Smooth muscle cell (in vitro differentiated cells): Measurements from ENCODE around the gene PDSS2. TPM values are rescaled to one million over a fixed set of nuclear protein-coding genes. Genes with fewer than 3 reads are reported as not detected.

ENCODE experiments used
- DNase-seq: peaks from one replicate; lab custom pipeline; 2025; ENCODE audit not compliant: unreplicated experiment; lab: John Stamatoyannopoulos, UW
- H2AFZ ChIP-seq: fragments of 200-600 bp; sonication (generic); 2 replicates; pipeline ENCODE4 v1.6.0; 2016; ENCODE audit warnings: antibody characterized with exemption, low read depth, mild to moderate bottlenecking
- H3F3A ChIP-seq: fragments of 200-600 bp; sonication (generic); 2 replicates; pipeline ENCODE4 v1.6.0; 2017; ENCODE audit warnings: antibody characterized with exemption, low read depth
- H3K27ac ChIP-seq: fragments of 200-600 bp; sonication (generic); 2 replicates; pipeline ENCODE4 v1.5.1; 2016; ENCODE audit warnings: low read depth, mild to moderate bottlenecking
- H3K27me3 ChIP-seq: fragments of 200-600 bp; sonication (generic); 2 replicates; pipeline ENCODE4 v1.6.1; 2016; ENCODE audit warnings: low read depth, mild to moderate bottlenecking
- H3K36me3 ChIP-seq: fragments of 200-600 bp; sonication (generic); 2 replicates; pipeline ENCODE4 v1.5.1; 2016; ENCODE audit warnings: low read depth
- H3K4me1 ChIP-seq: fragments of 200-600 bp; sonication (generic); 2 replicates; pipeline ENCODE4 v1.5.1; 2016; ENCODE audit warnings: low read depth
- H3K4me2 ChIP-seq: fragments of 200-600 bp; sonication (generic); 2 replicates; pipeline ENCODE4 v1.6.0; 2016; ENCODE audit warnings: mild to moderate bottlenecking
- H3K4me3 ChIP-seq: fragments of 200-600 bp; sonication (generic); 2 replicates; pipeline ENCODE4 v1.5.1; 2016; ENCODE audit warnings: mild to moderate bottlenecking
- H3K79me2 ChIP-seq: fragments of 200-600 bp; sonication (generic); 2 replicates; pipeline ENCODE4 v1.6.0; 2016; ENCODE audit warnings: low read depth, mild to moderate bottlenecking
- H3K9ac ChIP-seq: fragments of 200-600 bp; sonication (generic); 2 replicates; pipeline ENCODE4 v1.6.0; 2016; ENCODE audit warnings: low read depth
- H3K9me3 ChIP-seq: fragments of 200-600 bp; sonication (generic); replicated peaks from 2 replicates; pipeline ENCODE4 v1.5.1; 2016; ENCODE audit warnings: low read depth
- H4K20me1 ChIP-seq: fragments of 200-600 bp; sonication (generic); 2 replicates; pipeline ENCODE4 v1.6.0; 2016; ENCODE audit warnings: low read depth
- WGBS: methylation state at CpG from one replicate; pipeline ENCODE4 v1.1.7; 2016; ENCODE audit warnings: low lambda C conversion rate; 5-methylcytosine and 5-hydroxymethylcytosine counted together
- polyA plus RNA-seq: library from polyadenylated mRNA; unstranded; fragments of >200 nt; fragmentation: Nextera tagmentation; extraction: Ambion mirVana; gene quantifications from 2 replicates; pipeline ENCODE4 v1.2.1, GENCODE V29; 2016
- total RNA-seq: library from RNA; depleted of rRNA; stranded (reverse); fragments of >200 nt; gene quantifications from 2 replicates; pipeline ENCODE4 v1.2.3, GENCODE V29; 2014
- TF ChIP-seq, protein P1 (sequence below): fragments of 200-600 bp; sonication (generic); IDR thresholded peaks from 2 replicates; pipeline ENCODE4 v1.5.1; 2017; ENCODE audit warnings: borderline replicate concordance, mild to moderate bottlenecking, antibody characterized with exemption; ENCODE audit not compliant: insufficient read depth, poor library complexity, severe bottlenecking

PDSS2 gene
- total and polyA plus RNA-seq, 2 experiments from 2014 or later, result 12.8 to 15.5 TPM

DNA sequence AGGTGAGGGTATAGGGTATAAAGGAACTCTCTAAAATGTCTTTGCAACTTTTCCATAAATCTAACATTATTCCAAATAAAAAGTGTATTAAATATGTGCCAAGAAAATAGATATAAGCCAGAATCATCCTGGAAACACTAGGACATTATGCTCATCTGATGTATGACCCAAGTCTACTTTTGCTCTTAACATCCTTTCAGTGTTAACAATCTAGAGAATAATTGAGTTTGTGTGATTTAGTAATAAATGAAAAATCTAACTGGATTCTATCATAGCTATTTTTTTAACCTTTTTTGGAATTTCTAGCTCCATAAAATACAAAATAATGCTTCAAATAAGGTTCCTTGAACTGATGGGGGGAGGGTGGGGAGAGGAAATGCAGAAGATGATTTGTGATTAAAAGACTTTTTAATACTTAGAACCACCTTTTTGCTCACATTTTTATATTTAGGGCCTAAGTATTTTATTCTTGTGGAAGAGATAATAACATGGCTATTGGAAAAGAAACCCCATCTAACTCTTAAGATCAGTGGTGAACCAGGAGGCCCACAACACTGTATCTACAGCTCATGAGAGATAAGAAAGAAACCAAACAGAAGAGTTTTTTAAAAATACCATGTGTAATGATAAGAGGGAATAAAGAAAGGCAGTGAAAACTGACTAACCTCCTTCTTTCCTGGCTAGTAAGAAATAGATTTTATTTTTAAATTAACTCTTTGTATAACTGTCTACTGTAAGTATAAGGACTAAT lies 68.5 kb downstream of the PDSS2 start:
- TF ChIP-seq, protein P1, sequence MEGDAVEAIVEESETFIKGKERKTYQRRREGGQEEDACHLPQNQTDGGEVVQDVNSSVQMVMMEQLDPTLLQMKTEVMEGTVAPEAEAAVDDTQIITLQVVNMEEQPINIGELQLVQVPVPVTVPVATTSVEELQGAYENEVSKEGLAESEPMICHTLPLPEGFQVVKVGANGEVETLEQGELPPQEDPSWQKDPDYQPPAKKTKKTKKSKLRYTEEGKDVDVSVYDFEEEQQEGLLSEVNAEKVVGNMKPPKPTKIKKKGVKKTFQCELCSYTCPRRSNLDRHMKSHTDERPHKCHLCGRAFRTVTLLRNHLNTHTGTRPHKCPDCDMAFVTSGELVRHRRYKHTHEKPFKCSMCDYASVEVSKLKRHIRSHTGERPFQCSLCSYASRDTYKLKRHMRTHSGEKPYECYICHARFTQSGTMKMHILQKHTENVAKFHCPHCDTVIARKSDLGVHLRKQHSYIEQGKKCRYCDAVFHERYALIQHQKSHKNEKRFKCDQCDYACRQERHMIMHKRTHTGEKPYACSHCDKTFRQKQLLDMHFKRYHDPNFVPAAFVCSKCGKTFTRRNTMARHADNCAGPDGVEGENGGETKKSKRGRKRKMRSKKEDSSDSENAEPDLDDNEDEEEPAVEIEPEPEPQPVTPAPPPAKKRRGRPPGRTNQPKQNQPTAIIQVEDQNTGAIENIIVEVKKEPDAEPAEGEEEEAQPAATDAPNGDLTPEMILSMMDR, result no peak
- no peak overlapping the region for H3K4me3 ChIP-seq

DNA sequence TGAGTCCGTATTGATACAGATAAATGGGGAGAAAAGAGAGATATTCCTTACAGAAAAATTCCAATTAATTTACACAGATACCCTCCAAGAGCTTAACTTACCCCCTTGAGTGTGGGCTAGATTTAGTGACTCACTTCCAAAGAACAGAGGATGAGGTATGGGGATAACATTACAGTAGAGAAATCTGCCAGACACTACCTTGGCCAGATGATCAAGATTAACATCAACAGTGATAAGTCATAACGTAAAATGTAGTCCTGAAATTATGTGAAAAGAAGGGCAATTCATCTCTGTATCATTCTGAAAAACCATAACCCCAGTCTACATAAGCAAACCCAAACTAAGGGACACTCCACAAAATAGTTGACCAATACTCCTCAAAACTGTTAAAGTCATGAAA lies 69.3 kb downstream of the PDSS2 start:
- H3K4me1 ChIP-seq, result no peaks in the 10 kb centered on the region
- peaks cover 15% of the 10 kb centered on the region for H4K20me1 ChIP-seq
- no peak overlapping the region for H2AFZ ChIP-seq
- no peak overlapping the region for H3K27ac ChIP-seq
- H3F3A ChIP-seq, result no peaks in the 10 kb centered on the region
- no peak overlapping the region for H3K9ac ChIP-seq
- no peak overlapping the region for H3K4me3 ChIP-seq
- TF ChIP-seq, protein P1, result no peak
- 96% methylated on average over 2 of the region's 2 CpGs for WGBS
- no peak overlapping the region for H3K4me2 ChIP-seq
- H3K27me3 ChIP-seq, result no peaks in the 10 kb centered on the region
- H3K79me2 ChIP-seq, result no peaks in the 10 kb centered on the region
- no peak for DNase-seq
- peaks cover 6% of the 10 kb centered on the region for H3K9me3 ChIP-seq
- peaks cover 9% of the 10 kb centered on the region for H3K36me3 ChIP-seq

More for the DNA sequence above, 68.5 kb downstream of the PDSS2 start:
- Histone ChIP-seq H3K9me3 (peaks cover 6% of the 10 kb centered on the region), H2AFZ (no peak overlapping the region), H3K36me3 (peaks cover 9% of the 10 kb centered on the region), H3K27me3 (no peaks in the 10 kb centered on the region), H3K4me2 (no peak overlapping the region), H3K27ac (no peak overlapping the region), H3K79me2 (no peaks in the 10 kb centered on the region), H4K20me1 (peaks cover 13% of the 10 kb centered on the region), H3K9ac (no peak overlapping the region), H3F3A (no peaks in the 10 kb centered on the region), H3K4me1 (no peaks in the 10 kb centered on the region)
- DNase-seq, result no peak

DNA sequence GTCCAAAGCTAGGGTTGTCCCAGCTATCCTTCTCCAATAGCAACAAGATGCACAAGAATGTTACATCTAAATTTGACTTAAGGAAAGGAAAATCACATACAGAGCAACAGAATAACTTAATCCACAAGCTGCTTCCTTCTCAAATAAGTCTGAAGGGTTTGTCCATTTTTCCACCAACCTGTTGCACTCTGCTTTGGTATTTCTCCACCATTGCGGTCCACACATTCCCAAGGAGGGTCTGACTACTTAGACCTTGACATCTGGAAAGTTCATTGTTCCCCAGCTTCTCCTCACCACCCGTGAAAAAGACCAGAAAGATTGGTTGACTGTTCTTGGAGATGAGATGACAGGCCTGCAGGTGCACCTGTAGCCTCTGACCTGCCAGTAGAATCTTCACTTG lies 72.5 kb downstream of the PDSS2 start:
- DNase-seq, result no peak
- Histone ChIP-seq H3K27ac (no peak overlapping the region), H3F3A (no peaks in the 10 kb centered on the region), H3K4me1 (no peaks in the 10 kb centered on the region), H3K4me3 (no peak overlapping the region), H3K79me2 (no peaks in the 10 kb centered on the region), H3K27me3 (no peaks in the 10 kb centered on the region), H2AFZ (no peak overlapping the region), H4K20me1 (peaks cover 24% of the 10 kb centered on the region), H3K36me3 (no peaks in the 10 kb centered on the region), H3K4me2 (no peak overlapping the region), H3K9ac (no peak overlapping the region), H3K9me3 (no peaks in the 10 kb centered on the region)
- TF ChIP-seq, protein P1, result no peak
- 93% methylated on average over 2 of the region's 2 CpGs for WGBS

GRCh38 chr6:107386340-107386739 lies 73.0 kb downstream of the PDSS2 start:
- Histone ChIP-seq H3K9me3 (no peaks in the 10 kb centered on the region), H3K4me3 (no peak overlapping the region), H3K27ac (no peak overlapping the region), H3K4me1 (no peaks in the 10 kb centered on the region), H3K79me2 (no peaks in the 10 kb centered on the region), H4K20me1 (peaks cover 24% of the 10 kb centered on the region), H3K9ac (no peak overlapping the region), H3K27me3 (no peaks in the 10 kb centered on the region), H3K4me2 (no peak overlapping the region), H3K36me3 (no peaks in the 10 kb centered on the region), H2AFZ (no peak overlapping the region), H3F3A (no peaks in the 10 kb centered on the region)
- 90% methylated on average over 1 of the region's 1 CpG for WGBS
- no peak for DNase-seq
- TF ChIP-seq, protein P1, result no peak
